Cardiac fibroblast (primary cell): ENCODE measurements around the gene MMP25.

Experiments used
- DNase-seq, 2 donors: peaks; one replicate each; pipeline versions ENCODE4 v3.0.0 to v3.0.0-alpha.2; 2010; ENCODE audit warnings: low read depth in 2 of 2
- H3K4me3 ChIP-seq, 2 donors: replicated peaks in 1 of 2; 1 replicate in 1 of 2; 2 replicates in 1 of 2; pipeline ENCODE4 v1.5.1; 2011; ENCODE audit warnings: low read depth in 2 of 2, low read length in 2 of 2, mild to moderate bottlenecking in 2 of 2, moderate library complexity in 1 of 2
- CTCF ChIP-seq: IDR thresholded peaks from one replicate; pipeline ENCODE4 v1.5.1; 2011; ENCODE audit warnings: low read depth, mild to moderate bottlenecking, low read length, inconsistent platforms

The MMP25 gene

GRCh38 chr16:3004781-3005284, 41.5 kb upstream of the MMP25 start:
- DNase-seq, result no peak
- H3K4me3 ChIP-seq, result no peak overlapping the region
- no peak for TF ChIP-seq CTCF

- no peak for DNase-seq
- H3K4me3 ChIP-seq, result no peak overlapping the region
- TF ChIP-seq CTCF, result no peak
Observed at GRCh38 chr16:3007059-3007956, 39.1 kb upstream of the MMP25 start.

- DNase-seq, result no peak
- no peak for TF ChIP-seq CTCF
- no peak overlapping the region for H3K4me3 ChIP-seq
Observed at GRCh38 chr16:3007957-3008689, 38.2 kb upstream of the MMP25 start.

GRCh38 chr16:3008690-3009037, 37.7 kb upstream of the MMP25 start:
- DNase-seq, result no peak
- no peak for TF ChIP-seq CTCF
- no peak overlapping the region for H3K4me3 ChIP-seq

GRCh38 chr16:3009568-3010390, 36.6 kb upstream of the MMP25 start:
- TF ChIP-seq CTCF, result no peak
- H3K4me3 ChIP-seq, result no peak overlapping the region
- no peak for DNase-seq

GRCh38 chr16:3010510-3010909, 35.9 kb upstream of the MMP25 start:
- no peak overlapping the region for H3K4me3 ChIP-seq
- DNase-seq, result no peak
- no peak for TF ChIP-seq CTCF
